Vagina (tissue), 2 donors: ENCODE data around the gene SEC22B.
"Not testable (repeated sequence)": the region's sequence is repeated elsewhere in the genome, so short reads cannot be mapped to it uniquely, and the experiment has no call there.

Experiments
- POLR2A ChIP-seq, 2 donors: fragments of 450-650 bp; IDR thresholded peaks; one replicate each; pipeline ENCODE4 v1.6.1; 2017; ENCODE audit warnings: antibody characterized with exemption in 2 of 2, mild to moderate bottlenecking in 2 of 2, moderate library complexity in 2 of 2
- TF ChIP-seq, protein P1 (sequence below), 3 experiments: fragments of 450-650 bp in 2 of 3; fragments of 200-600 bp in 1 of 3; sonication (generic) in 1 of 3; IDR thresholded peaks; one replicate each; pipeline ENCODE4 v1.5.1; 2017 to 2019; ENCODE audit warnings: antibody characterized with exemption in 3 of 3, mild to moderate bottlenecking in 2 of 3, moderate library complexity in 2 of 3

- not testable (repeated sequence) for TF ChIP-seq POLR2A (IDR thresholded peaks at IDR 0.05)
- TF ChIP-seq, protein P1, sequence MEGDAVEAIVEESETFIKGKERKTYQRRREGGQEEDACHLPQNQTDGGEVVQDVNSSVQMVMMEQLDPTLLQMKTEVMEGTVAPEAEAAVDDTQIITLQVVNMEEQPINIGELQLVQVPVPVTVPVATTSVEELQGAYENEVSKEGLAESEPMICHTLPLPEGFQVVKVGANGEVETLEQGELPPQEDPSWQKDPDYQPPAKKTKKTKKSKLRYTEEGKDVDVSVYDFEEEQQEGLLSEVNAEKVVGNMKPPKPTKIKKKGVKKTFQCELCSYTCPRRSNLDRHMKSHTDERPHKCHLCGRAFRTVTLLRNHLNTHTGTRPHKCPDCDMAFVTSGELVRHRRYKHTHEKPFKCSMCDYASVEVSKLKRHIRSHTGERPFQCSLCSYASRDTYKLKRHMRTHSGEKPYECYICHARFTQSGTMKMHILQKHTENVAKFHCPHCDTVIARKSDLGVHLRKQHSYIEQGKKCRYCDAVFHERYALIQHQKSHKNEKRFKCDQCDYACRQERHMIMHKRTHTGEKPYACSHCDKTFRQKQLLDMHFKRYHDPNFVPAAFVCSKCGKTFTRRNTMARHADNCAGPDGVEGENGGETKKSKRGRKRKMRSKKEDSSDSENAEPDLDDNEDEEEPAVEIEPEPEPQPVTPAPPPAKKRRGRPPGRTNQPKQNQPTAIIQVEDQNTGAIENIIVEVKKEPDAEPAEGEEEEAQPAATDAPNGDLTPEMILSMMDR (IDR thresholded peaks at IDR 0.05) = not testable (repeated sequence)
These were observed 67.1 kb downstream of the SEC22B start for GRCh38 chr1:120109180-120109579.
